Cortex of kidney (tissue), 1 donor: ENCODE measurements around the gene SPEF1.

Experiments used
- DNase-seq: peaks from one replicate; lab custom pipeline; 2025; lab: John Stamatoyannopoulos, UW

SPEF1 gene

DNA sequence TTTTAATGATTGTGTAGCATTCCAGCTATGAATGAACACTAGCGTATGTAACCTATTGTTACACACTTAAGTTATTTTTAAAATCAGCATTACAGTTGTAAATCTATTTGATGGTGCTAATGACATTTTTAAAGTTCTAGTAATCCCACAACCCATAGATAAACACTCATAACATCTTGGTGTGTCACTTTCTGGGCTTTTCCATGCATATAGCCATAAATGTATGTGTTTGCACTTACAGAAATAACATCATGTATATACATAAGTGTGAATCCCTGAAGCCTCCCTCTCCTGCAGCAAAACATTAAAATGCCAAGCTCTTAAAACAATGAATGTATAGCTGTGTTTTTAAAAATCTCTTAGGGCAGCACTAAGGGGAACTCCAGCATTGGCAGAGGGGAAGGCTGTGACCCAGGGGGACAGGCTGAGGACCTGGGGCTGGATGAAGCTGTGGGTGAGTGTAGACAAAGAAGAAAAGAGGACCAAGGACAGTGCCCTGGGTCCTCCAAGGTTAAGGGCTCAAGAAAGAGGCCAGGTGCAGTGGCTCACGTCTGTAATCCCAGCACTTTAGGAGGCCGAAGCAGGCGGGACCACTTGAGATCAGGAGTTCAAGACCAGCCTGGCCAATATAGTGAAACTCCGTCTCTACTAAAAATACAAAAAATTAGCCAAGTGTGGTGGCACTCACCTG lies 6.2 kb upstream of the SPEF1 start:
- no peak for DNase-seq

DNA sequence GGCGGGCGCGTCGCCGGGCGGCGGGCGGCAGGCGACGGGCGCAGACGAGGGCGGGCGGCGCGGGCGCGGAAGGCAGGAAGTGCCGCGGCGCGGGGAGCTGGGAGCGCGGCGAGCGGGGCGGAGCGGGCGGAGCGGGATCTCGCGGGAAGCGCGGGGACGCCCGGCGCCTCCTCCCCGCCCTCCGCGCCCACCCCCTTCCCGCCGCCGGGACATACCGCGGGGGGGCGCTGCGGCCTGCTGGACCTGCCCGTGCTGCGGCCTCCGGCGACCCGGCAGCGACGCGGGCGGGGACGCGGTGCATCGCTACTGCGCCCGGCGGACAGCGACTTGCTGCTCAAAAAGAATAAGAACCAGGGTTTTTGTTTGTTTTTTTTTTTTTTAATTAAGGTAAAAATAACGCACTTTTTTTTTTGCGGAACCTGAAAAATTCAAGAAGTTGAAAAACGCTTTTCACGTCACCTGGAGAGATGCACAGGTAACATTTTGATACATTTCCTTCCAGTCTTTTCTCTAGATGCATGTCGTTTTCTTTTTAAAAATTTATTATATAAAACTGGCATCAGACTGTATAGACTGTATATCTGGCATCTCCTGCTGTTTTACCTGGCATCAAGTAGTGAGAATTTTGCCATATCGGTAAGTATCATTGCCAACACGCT lies 5.5 kb upstream of the SPEF1 start, which contains the start of gene CENPB:
TSS of gene CENPB (minus strand) at position 76 of the 659 bp plus-strand sequence. CDS start 257 bp downstream, outside the sequence.
- DNase-seq = no peak

DNA sequence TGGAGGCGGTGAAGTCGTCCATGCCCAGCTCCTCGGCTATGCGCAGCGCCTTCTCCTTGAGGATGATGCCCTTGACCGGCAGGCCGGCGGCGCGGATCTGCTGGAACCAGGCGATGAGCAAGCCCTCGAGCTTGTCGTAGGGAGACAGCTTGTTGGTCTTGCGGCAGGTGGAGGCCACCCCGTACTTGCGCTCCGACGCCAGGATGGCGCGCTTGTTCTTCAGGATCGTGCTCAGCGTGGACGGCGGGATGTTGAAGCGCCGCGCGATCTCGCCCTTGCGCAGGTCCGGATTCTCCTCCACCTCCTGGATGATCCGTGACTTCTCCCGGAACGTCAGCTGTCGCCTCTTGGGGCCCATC lies 4.9 kb upstream of the SPEF1 start:
- DNase-seq = no peak

DNA sequence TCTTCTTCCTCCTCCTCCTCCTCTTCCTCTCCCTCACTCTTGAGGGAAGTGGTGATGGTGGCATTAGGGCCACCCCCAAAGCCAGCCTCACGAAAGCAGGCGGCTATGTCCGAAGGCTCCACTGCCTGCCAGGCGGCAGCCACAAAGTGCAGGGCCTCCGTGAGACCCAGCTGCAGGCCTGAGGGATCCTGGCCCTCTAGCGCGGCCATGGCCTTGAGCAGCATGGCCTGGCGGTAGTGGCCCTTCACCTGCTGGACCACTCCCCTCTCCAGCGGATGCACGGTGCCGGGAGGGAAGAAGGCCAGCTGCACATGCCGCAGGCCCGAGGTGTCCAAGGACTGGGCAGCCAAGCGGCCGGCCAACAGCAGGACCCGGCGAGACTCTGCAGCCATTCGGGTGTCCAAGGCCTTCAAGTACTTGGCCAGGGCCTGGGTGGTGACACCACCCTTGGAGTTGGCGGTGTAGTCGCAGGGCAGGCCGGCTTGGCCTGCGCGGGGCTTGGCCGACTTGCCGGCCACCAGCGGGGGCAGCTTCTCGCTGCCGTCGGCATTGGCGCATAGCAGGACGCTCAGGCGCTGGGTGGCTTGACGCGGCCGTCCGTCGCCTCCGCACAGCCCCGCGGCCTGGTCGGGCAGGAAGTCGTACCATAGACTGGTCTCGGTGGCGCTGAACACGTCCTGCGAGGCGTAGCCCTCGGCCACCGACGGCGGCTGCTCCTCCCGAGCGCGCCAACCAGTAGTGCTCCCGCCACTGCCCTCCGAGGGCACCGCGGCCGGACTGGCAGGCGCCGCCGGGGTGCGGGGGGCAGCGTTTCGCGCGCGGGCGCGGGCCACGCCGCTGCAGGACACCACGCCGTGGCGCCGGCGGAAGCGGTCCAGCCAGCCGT lies 4.2 kb upstream of the SPEF1 start:
- no peak for DNase-seq

DNA sequence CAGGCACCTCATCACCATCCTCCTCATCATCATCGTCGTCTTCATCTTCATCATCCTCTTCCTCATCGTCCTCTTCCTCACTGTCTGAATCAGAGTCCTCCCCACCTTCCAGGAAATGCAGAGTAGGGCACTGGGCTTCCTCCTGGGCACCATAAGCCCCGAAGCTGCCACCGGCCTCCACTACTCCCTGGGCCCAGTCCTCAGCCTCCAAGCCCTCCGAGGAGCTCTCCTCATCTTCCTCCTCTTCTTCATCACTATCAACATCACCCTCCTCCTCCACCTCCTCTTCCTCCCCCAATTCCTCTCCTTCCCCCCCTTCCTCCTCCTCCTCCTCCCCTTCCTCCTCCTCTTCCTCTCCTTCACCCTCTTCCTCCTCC lies 3.6 kb upstream of the SPEF1 start:
- no peak for DNase-seq

DNA sequence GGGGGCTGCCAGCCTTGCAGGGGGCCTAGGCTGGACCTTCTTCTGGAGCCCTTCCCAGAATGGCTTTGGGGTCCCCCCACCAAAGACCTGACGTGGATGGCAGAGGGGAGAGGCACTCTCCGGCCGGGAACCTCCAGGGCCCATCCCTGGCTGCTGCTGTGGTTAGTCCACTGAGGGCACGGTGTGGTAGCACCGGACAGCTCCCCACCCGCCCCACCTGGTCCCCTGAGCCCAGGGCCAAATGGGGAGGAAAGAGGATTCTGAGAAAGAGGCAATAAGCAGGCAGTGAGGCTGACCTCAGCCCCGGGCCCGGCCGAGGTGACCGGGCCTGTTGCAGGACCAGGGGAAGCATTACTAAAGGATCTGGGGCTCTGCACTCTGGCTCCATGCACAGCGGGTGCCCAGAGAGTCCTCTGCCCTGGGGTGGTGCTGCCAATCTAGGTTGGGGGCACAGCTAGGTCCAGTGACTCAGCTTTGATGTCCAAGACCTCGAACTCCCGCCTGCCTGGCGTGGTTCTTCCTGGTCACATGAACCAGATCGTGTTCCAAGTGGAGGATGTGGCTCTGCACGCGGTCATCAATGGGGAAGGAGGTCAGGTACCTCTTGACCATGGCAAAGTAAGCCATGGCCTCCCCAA lies 3.1 kb upstream of the SPEF1 start:
- no peak for DNase-seq

DNA sequence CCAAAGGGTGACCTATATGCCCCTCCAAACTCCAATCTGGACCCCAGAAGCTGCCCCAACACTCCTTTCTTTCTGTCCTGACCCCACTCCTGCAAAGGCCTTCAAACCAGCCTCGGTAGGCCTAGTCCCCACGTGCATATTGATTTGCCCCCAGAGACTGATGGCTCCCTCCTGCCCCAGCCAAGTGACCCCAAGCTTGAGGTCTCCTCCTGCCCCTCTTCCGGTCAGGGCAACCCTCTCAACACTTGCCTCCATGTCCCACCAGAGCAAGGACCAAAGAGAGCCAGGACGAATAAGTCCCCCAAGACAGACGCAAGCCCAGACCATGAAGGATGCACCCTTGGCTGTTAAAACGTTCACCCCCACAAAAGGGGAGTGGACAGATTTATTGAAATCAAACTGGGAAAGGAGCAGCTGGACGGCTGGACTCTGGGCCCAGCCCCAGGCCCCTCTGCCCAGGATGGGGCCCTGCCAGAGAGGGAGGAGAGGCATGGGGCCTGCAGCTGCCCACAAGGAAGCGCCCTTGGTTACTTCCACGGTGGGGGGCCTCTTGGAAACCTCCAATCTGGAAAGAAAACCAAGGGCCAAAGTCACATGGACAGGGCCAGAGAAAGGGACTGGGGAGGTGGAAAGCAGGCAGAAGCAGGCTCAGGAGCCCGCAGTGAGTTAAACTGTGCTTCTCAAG lies 2.4 kb upstream of the SPEF1 start:
- no peak for DNase-seq

DNA sequence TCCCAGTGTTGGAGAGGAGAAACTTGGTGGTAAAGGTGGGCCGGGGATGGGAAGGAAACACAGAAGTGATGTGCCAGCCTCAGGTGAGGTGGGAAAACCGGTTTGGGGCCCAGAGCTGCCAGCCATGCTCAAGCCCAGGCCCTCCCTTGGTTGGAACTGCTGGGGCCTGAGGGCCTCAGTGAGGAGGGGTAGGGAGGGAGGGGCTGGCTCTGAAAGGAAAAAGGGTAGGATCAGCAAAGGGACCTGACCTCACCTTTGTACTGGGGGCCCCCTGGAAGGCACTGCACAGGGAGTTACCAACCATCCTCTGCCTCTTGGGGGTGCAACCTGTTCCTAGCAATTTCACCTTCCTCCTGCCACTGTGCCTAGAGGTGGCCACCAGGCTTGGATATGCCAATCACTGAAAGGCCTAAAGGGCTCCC lies 1.8 kb upstream of the SPEF1 start:
- no peak for DNase-seq

DNA sequence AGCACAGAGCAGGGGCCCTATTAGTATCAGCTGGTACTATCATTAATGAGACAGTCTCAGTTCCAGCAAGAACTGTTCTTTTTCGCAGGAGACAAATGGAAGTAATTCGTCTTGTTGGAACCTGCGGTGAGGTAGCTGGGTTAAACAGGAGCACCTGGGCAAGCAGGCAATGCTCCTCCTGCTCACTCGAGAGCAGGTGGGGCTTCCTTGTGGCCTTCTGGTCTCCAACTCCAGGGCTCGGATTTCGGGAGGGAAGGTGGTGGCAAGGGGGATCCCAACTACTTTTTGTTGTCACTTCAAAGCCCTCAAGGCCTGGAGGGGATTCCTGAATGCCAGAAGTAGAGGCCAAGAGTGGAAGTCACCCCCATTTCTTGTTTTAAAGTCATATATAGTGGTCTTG lies 1.3 kb upstream of the SPEF1 start:
- no peak for DNase-seq

DNA sequence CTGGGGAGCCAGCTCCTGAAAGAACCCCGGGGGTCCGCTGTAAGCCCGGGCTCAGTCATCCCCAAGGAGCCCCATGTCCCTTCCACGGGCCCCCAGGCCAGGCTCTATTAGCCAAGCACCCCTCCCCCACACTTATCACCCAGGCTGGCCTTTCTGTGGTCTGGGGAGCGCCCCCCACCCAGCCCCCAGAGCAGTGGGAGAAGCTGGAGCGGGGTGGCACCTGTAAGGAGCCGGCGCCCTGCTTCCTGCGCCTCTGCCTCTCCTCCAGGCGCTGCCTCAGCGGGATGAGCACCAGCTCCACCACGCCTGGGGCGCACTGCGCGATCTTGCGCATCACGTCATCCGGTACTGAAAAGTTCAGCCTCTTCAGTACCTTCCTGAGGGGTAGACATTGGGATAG lies 2.3 kb downstream of the SPEF1 start:
- no peak for DNase-seq

DNA sequence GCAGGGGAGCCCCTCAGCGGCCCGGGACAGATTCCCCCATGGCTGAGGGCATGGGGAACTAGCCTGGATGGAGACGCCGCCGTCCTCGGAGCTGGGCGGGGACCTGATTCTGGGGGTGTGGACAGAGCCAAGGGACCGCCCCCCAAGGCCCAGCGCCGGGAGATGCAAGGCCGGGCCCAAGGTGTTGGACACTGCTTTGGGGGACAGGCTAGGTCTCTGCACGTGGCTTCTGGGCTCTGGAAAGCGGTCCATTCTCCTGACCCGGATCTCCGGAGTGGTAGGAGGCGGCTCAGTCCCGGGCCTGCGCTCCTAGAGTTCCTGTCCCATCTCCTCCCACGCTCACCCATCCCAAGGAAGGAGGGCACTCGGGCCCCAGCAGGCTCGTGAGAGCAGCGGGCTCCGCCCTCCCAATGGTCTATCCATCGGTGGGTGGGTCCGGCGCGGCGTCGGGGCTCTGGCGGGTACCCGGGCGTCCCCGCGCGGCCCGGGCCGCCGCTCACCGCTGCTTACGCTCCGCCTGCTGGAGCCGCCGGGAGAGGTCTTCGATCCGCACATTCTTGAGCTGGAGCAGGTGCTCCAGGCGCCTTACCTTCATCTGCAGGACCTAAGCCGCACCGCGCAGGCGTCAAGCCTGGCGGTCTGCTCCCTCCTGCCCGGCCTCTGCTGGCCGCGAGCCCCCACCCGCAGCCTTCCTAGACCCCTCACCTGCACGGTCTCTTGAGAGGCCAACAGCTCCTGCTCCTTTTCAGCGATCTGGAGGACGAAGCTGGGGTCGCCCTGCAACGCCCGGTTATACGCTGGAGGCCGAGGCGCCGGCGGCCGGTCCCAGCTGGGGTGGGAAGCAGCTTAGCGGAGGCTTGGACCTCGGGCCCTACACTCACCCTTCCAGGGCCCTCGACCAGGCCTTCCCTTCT lies 3.3 kb downstream of the SPEF1 start:
- no peak for DNase-seq

DNA sequence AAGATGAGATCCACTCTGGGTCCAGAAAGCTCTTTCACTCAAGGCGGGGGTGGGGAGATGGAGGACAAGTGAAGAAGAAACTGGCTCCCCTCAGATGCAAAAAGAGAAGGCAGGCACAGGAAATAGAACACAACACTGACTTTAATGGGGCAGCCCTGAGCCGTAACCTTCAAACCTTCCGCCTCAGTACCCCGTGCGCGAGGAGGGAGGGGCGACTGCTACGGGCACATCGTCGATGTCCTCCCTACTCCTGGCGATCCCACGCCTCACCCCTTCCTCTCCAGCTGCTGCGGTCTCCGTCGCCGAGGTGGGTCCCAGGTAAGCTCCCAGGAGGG lies 3.9 kb downstream of the SPEF1 start:
- no peak for DNase-seq

DNA sequence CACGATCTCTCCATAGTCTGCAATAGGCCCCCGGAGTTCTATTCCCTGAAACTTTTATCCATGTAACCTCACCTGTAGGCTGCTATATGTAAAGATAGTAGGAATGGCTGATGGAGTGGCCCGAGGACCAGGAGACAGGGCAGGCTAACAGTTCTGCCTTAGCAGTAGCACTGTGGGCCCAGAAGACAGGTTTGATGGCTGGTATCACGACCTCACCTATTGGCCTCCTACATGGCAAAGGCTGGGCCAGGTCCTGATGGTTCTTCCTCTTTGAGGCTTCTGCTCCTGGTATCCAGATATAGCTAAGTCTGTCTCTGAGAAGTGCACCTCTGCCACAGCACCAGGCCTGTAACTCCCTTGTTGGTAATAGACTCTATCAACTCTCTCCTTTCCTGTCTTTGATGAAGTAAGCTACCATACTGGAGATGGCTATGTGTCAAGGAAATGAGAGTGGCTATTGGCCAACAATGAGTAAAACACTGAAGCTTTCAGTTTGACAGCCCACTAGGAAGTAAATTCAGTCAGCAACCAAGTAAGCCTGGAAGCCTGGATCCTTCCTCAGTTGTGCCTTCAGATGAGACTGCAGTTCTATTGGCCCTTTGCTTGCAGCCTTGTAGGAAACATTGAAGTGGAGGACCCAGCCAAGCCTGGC lies 5.7 kb downstream of the SPEF1 start:
- DNase-seq = no peak

DNA sequence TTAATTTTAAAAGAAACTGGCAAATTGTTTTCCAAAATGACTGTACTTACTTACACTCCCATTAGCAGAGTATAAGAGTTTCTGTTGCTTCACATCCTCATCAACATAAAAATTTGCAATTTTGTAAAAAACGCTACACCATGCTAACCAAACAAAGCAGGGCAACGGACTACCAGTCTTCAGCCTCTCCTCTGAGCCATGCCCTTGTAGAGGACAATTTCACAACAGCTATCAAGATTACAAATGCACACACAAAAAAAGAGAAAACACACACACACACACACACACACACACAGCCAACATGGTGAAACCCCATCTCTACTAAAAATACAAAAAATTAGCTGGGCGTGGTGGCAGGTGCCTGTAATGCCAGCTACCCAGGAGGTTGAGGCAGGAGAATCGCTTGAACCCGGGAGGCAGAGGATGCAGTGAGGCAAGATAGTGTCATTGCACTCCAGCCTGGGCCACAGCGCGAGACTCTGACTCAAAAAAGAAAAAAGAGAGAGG lies 9.6 kb downstream of the SPEF1 start:
- DNase-seq = no peak

DNA sequence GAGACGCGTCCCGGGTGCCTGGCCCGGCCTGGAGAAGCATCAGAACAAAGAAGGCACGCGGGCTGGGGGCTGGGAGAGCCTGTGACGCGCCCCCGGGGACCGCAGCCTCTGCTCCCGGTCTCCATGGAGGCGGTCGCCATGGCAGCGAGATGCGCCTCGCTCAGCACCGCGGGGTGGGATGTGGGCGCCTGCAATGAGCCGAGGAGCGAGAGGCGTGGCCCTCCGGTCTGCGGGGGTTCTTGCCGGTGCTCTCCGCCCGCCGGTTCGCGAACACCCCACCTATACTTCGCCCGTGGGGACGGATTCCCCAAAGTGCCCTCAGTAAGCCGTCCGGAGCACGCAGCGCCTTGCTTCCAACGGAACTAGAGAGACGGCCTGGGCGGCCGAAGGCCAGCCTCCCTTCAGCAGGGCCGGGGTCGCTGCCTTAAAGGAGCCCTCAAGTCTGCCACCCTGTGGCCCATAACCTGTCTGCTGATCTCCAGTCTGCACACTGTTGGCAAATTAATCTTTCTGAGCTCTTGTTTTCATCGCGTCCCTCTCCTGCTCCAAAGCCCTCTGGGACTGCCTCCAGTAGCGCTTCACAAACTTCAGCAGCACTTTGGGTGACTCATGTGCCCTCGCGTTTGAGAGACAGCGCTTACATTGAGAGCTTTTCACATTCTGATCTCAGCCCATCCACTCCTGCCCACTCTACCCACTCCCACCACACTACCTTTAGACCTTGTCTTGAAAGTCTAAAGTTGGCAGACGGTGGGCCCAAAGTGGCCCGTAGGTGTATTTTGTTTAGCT lies 12.7 kb downstream of the SPEF1 start:
- no peak for DNase-seq

DNA sequence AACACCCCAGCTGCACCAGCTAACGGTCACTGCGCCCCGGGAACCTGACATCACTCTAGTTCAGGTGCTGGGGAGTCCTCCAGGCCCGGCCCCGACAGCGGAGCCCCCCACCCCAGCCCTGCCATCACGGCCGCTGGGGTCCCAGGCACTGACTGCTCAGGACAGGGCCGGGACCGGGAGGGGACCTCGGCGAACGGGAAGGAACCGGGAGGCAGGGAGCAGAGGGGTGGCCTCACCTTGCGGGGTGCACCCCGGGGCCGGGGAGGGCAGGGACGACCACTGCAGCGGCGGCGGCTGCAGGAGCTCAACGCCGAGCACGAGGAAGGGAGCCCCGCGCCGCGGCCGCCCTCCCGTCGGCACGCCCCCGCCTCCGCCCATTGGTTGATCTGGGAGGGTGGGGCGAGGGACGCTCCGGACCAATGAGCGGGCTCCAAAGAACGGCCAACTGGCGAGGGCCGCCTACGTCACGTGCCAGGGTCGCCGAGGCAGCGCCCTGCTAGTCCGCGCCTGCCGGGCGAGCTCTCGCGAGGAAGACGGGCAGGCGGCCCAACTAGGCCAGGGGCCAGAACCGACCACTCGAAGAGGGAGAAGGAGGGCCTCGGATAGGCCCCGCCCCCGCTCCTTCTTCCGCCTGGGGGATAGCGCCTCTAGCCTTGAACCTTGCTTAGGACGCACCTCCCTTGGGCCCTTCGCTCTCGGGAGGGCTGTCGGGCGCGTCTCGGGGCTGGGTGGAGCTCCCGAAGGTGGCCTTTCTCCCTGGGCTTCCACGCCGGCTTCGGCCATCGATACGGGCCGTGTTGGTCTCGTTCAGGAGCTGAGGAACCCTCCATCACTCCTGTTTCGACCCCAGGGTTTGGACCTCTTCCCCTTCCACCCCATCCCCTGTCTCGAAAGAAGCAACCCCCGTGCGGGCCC lies 13.6 kb downstream of the SPEF1 start, which contains the start of gene ADISSP:
TSS of gene ADISSP (minus strand) at position 327 of the 915 bp plus-strand sequence. CDS start 7,653 bp downstream, outside the sequence.
- DNase-seq = peak; percentile 100

DNA sequence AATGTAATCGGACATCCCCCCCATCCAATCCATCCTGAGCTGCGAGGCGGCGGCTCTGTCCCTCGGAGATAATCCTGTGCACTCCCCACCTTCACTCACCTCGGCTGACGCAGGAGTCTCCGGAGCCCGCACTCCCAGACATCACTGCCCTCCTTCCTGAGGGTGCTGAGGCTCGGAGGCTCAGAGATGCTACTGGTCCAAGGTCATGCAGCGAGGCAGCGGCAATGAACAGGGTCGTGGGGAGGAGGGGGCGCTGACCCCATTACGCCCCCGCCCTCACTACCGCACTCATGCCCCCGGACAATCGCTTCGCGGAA lies 14.2 kb downstream of the SPEF1 start:
- DNase-seq = no peak

DNA sequence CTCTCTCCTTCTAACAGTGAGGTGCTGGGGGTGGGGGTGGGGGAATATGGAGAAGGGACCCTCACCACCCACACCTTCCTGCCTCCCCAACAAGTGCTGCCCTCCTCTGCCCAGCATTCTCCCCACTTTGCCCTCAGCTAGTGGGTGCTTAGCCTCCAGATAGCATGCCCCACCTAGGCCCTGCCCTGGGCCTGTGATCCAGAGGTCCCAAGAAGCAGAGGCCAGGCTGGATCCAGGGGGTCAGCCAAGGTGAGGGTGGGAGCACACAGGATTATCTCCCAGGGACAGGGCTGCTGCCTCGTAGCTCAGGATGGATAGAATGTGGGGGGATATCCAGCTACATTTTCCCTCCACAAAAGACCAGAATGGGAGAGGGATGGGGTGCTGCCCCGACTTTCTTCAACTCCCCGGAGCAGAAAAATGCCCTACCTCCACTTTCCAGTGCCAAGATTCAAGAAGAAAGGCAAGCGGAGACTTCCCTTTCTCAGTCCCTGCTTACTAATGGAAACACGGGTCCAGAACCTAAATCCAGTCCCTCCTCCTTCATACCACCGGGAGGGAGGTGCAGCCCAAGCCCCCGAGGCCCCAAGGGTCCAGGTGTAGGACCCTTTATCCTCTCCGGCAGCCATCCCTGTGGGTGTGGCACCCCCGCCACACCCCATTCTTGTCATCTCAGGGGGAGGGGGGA lies 14.7 kb downstream of the SPEF1 start:
- DNase-seq = no peak
